Lung (tissue), 12 donors: ENCODE measurements around the gene RANBP1. TPM values are rescaled to one million over a fixed set of nuclear protein-coding genes. Genes with fewer than 3 reads are reported as not detected.
"Not testable (repeated sequence)": the region's sequence is repeated elsewhere in the genome, so short reads cannot be mapped to it uniquely, and the experiment has no call there.

Experiments used
- ATAC-seq: fragments of 200-7000 bp; cut with Tn5 transposase; one replicate; pipeline ENCODE4 v1.9.1; 2020; ENCODE audit warnings: moderate number of reproducible peaks; ENCODE audit not compliant: insufficient read depth, low FRiP score
- DNase-seq, 3 donors: peaks; one replicate each; pipeline ENCODE4 v3.0.0-alpha.2; 2013 to 2017
- H3K27ac ChIP-seq, 2 donors: one replicate each; pipeline ENCODE4 v1.5.1; 2013; ENCODE audit warnings: mild to moderate bottlenecking in 2 of 2, moderate library complexity in 2 of 2, control low read depth in 1 of 2, inconsistent platforms in 1 of 2, low read depth in 1 of 2, low read length in 1 of 2
- H3K27me3 ChIP-seq, 3 donors: one replicate each; pipeline ENCODE4 v1.5.1; 2013; ENCODE audit warnings: low read length in 2 of 3; ENCODE audit not compliant: control insufficient read depth in 3 of 3, insufficient read depth in 3 of 3
- H3K36me3 ChIP-seq, 4 donors: one replicate each; pipeline ENCODE4 v1.5.1; 2013; ENCODE audit warnings: low read length in 4 of 4, mild to moderate bottlenecking in 1 of 4, moderate library complexity in 1 of 4; ENCODE audit not compliant: control insufficient read depth in 4 of 4, insufficient read depth in 4 of 4
- H3K4me1 ChIP-seq, 5 donors: one replicate each; pipeline ENCODE4 v1.5.1; 2013; ENCODE audit warnings: low read length in 5 of 5, mild to moderate bottlenecking in 2 of 5, moderate library complexity in 1 of 5; ENCODE audit not compliant: control insufficient read depth in 5 of 5, insufficient read depth in 5 of 5
- H3K4me3 ChIP-seq: one replicate; pipeline ENCODE4 v1.5.1; 2013; ENCODE audit warnings: mild to moderate bottlenecking, control low read depth, moderate library complexity
- H3K9ac ChIP-seq, 2 donors: one replicate each; pipeline ENCODE4 v1.5.1; 2013; ENCODE audit warnings: low read length in 2 of 2, control low read depth in 1 of 2; ENCODE audit not compliant: insufficient read depth in 1 of 2
- H3K9me3 ChIP-seq, 4 donors: one replicate each; pipeline ENCODE4 v1.5.1; 2013; ENCODE audit warnings: low read length in 3 of 4, mild to moderate bottlenecking in 1 of 4, moderate library complexity in 1 of 4; ENCODE audit not compliant: control insufficient read depth in 4 of 4, insufficient read depth in 3 of 4
- WGBS, 2 donors: extraction: QIAGEN DNeasy Blood & Tissue Kit; methylation state at CpG; one replicate each; pipeline ENCODE4 v1.1.7; 2013; 5-methylcytosine and 5-hydroxymethylcytosine counted together
- polyA plus RNA-seq, 2 donors: library from polyadenylated mRNA; stranded (reverse); fragments of 200-250 nt; gene quantifications; one replicate each; pipeline ENCODE4 v1.2.1, GENCODE V29; 2013
- total RNA-seq, 2 donors: library from RNA; depleted of rRNA in 1 of 2; stranded (reverse); fragments of >200 nt in 1 of 2; gene quantifications; one replicate each; pipeline ENCODE4 v1.2.1, GENCODE V29; 2014 to 2021
- TF ChIP-seq, protein P1 (sequence below): IDR thresholded peaks from 2 replicates; pipeline ENCODE4 v1.5.1; 2012; ENCODE audit warnings: mild to moderate bottlenecking; ENCODE audit errors: control extremely low read depth, extremely low read depth
- donor health status: control.
- donor health status: control.
- donor health status: Bipolar disorder and iron deficiency.
- donor health status: healthy.
- donor health status: DM: yes; HTN: yes; CAD: no.

The RANBP1 gene
- total and polyA plus RNA-seq, 4 donors = 72.9 to 119 (median 83.2) TPM

DNA sequence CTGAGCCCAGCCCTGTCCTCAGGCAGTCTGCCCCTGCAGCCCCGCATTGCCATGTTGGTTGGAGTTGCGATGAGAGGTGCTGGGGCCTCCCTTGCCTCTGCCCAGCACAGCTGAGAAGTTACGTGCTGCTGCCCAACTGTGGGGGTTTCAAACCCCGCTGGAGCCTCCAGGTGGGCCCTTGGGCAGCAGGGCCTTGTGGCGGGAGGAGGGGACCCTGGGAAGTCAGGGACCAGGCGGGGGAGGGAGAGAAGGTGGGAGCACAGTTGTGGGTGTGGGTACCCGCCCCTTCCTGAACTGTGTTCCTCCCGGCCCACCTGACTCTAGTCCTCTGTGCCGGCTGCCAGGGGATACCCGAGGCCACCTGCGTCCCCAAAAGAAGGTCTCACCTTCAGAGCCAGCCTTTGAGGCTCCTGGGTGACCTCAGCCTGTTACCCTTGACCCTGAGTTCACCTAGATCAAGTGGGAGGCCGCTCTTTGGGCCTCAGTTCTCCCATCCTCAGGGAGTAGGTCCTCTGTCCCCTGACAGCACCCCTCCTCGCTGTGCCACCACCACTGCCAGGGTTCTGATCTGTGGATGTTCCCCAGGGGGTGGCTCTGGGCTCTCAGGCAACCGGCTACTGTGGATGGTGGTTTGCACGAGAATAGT lies 42.6 kb downstream of the RANBP1 start:
- Histone ChIP-seq H3K9me3 (no peaks in the 10 kb centered on the region), H3K9ac (no peak overlapping the region), H3K36me3 (no peaks in the 10 kb centered on the region), H3K4me3 (no peak overlapping the region), H3K4me1 (no peaks in the 10 kb centered on the region), H3K27me3 (no peaks in the 10 kb centered on the region), H3K27ac (no peak overlapping the region)
- DNase-seq (no peak), ATAC-seq (no peak)
- TF ChIP-seq, protein P1, sequence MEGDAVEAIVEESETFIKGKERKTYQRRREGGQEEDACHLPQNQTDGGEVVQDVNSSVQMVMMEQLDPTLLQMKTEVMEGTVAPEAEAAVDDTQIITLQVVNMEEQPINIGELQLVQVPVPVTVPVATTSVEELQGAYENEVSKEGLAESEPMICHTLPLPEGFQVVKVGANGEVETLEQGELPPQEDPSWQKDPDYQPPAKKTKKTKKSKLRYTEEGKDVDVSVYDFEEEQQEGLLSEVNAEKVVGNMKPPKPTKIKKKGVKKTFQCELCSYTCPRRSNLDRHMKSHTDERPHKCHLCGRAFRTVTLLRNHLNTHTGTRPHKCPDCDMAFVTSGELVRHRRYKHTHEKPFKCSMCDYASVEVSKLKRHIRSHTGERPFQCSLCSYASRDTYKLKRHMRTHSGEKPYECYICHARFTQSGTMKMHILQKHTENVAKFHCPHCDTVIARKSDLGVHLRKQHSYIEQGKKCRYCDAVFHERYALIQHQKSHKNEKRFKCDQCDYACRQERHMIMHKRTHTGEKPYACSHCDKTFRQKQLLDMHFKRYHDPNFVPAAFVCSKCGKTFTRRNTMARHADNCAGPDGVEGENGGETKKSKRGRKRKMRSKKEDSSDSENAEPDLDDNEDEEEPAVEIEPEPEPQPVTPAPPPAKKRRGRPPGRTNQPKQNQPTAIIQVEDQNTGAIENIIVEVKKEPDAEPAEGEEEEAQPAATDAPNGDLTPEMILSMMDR = no peak
- 40 to 67% methylated on average over 13 to 15 of the region's 15 CpGs for WGBS, 2 donors

DNA sequence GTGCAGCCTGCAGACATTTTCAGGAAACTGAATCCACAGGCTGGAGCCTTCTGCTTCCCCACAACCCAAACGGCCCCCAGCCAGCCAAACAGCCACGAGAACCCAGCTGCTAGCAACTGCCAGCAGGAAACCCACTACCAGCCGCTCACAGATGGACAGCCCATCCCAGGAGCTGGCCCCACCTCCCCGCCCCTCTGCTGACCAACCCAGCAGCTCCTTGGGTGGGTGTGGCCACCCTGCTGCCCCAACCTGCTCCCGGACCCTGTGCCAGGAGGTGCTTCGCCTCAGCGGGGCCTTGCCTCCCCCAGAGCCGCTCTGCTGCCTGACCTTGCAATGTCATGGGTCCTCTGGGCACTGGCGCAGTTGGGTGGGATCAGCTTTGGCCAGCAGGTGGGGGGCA lies 43.2 kb downstream of the RANBP1 start:
- Histone ChIP-seq H3K27ac (no peak overlapping the region), H3K9ac (no peak overlapping the region), H3K9me3 (no peaks in the 10 kb centered on the region), H3K36me3 (no peaks in the 10 kb centered on the region), H3K4me1 (no peaks in the 10 kb centered on the region), H3K4me3 (no peak overlapping the region), H3K27me3 (no peaks in the 10 kb centered on the region)
- TF ChIP-seq, protein P1 = no peak
- 11 to 40% methylated on average over 9 of the region's 9 CpGs for WGBS, 2 donors
- no peak for ATAC-seq
- peak; percentile 15 to 27 (median 22) for DNase-seq

DNA sequence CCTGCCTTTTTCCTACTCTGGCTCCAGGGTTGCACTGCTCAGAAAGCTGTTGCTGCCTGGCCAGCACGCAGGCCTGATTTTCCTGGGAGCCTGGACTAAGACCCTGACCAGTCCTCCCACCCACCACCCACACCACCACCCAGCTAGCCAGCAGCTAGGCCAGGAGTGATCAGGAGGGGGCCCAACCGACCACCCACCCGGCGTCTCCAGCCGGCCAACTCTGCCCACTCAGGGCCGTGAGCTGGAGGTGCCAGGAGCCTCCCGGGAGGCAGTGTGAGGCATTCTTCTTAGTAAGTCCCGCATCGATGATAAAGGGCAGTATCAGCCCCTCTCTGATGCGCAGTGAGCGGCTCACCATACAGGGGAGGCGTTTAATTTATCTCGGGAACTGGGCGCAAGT lies 43.6 kb downstream of the RANBP1 start:
- not testable (repeated sequence) for H3K9me3 ChIP-seq, DNase-seq, H3K27ac ChIP-seq, H3K4me1 ChIP-seq, H3K9ac ChIP-seq, ATAC-seq, H3K36me3 ChIP-seq, H3K27me3 ChIP-seq, H3K4me3 ChIP-seq
- WGBS, 2 donors = 68 to 78% methylated on average over 8 to 12 of the region's 14 CpGs

DNA sequence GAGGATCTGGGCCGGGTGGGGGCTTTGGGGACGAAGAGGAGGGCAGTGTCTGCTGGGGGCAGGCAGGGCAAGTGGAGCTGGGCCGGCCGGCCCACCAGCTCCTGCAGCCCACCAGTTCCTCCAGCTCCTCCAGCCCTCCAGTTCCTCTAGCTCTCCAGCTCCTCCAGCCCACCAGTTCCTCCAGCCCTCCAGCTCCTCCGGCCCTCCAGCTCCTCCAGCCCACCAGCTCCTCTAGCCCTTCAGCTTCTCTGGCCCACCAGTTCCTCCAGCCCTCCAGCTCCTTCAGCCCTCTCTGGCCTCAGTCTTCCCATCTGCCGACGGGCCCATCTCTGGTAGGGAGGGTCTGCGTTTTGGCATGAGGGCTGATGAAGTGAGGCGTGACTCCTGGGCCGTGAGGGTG lies 44.1 kb downstream of the RANBP1 start:
- ATAC-seq (no peak), DNase-seq (no peak)
- Histone ChIP-seq H3K9ac (no peak overlapping the region), H3K9me3 (no peaks in the 10 kb centered on the region), H3K27ac (no peak overlapping the region), H3K4me1 (no peaks in the 10 kb centered on the region), H3K36me3 (no peaks in the 10 kb centered on the region), H3K27me3 (no peaks in the 10 kb centered on the region), H3K4me3 (no peak overlapping the region)
- 78 to 82% methylated on average over 8 to 10 of the region's 10 CpGs for WGBS, 2 donors
- TF ChIP-seq, protein P1 = no peak
